ENCODE results near the gene ITGA11.
"Not testable (repeated sequence)": the region's sequence is repeated elsewhere in the genome, so short reads cannot be mapped to it uniquely, and the experiment has no call there.

ITGA11 gene

DNA sequence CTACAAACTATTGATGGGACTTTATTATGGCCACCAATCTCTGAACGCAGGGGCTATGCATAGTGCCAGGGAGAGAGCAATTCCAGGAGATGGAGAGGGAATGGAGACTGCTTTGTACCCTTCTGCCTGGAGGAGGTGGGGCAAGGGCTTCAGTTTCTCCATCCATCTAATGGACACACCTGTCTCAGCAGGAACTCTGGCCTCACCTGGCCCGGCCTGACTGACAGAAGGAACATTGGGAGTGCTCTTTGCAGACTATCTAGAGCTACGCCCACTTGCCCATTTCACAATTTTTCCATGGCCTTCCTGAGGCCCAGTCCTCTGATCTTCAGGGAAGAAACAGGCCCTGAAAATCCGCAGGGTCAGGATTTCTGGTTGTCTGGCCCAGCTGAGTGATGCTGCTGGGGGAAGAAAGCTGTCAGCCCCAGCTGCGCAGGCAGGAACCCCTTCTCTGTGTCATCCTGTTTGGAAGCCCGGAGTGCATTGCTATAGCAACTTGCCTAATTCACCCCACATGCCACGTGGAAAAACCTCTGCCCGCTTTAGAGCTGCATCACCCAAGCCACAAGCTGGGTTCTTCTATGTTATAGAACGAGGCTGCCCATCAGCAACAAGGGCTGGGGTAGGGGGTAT, 6.4 kb downstream of the ITGA11 start:
- no peak for DNase-seq (ENCODE audit: low read depth, low spot score)

DNA sequence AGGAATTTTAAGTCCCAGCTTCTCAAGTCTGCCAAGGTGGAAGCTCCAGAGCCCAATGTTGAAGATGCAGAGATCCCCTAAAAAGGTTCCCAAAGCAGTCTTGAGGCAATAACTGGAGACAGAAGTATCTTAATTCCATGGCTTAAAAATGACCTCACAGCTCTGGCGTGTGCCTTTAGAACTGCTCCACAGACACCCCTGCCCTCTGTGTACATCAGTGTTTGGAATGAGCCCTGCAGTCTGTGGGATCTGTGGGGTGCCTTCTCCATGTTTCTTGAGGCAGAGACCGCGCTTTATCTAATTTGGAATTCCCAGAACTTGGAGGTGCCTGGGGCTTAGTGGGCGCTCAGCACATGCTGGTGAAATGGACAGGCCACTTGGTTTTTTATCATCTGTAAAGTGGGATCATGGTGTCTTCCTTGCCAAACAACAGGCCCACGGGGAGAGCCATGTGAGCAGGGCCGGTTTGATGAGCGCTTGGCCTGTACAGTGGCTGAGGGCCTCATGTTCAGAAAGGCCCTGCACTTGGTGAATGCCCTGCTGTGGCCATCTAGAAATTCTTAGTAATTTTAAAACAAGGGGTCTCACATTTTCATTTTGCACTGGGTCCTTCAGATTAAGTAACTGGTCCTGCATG, 7.1 kb downstream of the ITGA11 start:
- no peak for DNase-seq (ENCODE audit: low read depth, low spot score)

DNA sequence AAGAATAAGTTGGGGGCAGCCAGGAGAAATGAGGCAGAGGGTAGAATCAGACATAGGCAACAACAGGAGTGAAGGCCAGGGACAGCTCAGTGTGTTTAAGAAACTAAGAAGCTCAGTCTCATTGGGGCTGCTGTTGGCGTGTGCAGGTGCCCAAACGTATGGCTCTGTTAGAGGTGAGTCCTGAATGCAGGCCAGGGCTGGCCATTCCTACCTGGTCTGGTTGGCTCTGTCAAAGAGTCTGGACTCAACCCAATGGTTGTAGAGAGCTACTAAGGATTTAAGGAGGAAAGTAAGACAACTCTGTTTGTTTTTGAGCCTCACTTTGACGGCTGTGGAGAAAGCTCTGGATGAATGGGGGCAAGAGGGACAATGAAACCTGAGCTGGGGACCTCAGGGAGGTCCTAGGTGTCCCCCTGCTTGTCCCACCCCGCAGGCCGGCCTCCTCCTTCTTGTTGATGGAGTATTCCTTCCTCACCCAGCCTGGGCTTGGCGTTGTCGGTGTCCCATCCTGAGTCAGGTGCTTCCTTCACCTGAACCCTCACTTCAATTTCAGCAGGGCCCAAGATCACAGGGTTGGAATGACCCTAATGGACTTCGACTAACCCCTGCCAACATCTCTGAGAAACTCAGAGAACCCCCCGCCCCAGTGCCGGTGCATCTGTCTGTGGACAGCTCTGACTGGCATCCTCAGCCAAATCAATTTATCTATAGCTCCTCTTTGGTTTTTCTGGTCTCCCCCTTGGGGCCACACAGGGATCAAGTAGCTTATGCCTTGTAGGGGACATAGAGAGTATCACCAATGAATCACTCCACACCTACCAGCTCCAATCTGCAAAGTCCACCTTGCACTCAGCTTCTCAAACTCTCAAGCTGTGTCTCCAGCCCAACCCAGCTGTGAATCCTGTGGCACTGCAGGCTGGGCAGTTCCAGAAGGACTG, 8.3 kb downstream of the ITGA11 start:
- no peak for DNase-seq (ENCODE audit: low read depth, low spot score)

DNA sequence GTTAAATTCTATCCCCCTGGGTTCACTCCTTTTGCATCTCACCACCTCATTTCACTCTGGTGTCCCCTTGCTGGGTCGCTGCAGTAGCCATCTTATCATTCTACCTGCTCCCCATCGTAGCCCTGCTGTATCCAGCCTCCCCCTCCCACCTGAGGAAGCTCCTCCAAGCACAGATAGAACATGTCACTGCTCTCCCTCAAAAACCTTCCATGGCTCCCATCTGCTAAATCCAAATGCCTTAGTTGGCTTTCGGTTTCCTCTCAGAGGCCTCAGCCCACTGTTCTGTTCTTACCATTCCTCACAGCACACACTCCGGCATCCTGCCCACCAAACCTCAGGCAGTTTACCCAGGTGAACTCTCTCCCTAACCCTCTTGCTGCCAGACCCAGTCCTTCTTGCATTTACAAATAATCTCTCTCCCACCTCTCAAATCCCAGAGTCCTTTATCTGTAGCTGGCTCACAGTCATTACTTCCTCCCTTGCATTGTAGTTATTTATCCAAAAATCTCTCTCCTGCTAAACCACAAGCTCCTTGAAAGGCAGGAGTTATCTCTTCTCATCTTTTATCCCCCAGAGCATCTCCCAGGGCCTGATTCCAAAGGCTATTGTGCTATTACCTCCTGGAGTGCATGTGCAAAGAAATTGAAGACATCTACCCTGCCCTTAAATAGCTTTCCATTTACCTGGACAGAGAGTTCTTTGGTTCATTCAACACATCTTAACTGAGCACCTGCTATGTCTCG, 9.4 kb downstream of the ITGA11 start:
- not testable (repeated sequence) for DNase-seq (ENCODE audit: low read depth, low spot score)

DNA sequence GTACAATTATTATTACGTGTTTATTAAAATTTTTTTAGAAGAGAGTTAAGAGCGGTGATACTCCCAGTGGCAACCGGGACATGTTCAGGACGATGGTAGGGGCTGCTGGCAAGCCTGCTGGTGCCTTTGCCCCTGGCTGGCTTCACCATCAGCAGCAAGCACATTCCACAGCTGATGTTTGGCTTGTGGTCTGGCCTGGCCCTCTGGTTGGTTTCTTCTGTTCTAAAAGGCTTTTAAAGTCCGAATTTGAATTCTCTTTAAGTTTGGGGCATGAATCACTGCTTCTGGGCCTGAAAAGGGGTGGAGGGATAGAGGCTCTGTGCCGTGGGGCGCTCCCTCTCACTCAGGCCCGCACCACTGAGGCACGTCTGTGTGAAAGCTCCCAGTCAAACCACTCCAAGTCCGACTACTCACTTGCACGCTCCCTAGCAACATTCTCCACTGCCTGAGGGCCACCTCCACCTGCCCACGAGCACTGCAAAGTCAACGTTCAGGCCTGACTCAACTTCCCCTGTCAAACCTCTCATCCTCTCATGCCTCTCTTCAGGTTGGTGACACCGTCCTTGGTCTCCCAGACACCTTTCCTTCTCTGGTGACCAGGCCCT, 10.1 kb downstream of the ITGA11 start:
- DNase-seq (ENCODE audit: low read depth, low spot score): no peak

DNA sequence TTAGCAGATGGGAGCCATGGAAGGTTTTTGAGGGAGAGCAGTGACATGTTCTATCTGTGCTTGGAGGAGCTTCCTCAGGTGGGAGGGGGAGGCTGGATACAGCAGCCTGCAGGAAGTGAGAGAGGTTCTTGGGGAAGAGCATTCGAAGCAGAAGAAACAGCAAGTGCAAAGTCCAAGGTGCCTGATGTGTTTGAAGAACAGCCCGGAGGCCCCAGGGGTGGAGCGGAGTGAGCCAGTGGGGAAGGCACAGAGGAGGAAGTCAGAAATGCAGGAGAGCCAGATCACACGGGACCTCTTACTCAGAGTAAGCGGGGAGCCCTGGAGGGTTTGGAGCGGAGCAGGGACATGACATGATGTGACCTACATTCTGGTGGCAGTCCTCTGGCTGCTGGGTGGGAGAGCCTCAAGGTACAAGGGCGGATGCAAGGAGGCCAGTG, 10.8 kb downstream of the ITGA11 start:
- no peak for DNase-seq (ENCODE audit: low read depth, low spot score)

DNA sequence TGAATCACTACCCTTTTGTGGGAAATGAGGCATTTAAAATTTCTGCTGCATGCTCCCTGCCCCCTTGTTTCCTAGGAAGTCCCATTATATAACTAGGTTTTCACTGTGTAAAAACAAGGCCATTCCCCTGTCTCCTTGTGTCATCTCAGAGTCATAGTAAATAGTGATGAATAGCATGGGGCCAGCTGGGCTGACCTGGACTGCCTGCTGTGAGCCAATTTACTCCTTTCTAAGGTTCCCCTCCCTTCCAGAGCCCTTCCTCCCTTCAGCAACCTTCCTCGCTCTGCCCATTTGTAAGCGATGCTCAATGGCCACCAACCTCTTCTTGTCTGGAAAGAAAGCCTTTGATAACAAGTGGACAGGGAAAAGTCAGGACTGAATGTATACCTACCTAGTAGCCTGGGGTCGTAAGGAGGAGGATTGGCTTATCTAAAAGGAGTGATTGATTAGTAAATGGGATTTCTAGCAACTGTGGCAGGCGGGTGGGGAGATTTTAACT, 11.7 kb downstream of the ITGA11 start:
- no peak for DNase-seq (ENCODE audit: low read depth, low spot score)

DNA sequence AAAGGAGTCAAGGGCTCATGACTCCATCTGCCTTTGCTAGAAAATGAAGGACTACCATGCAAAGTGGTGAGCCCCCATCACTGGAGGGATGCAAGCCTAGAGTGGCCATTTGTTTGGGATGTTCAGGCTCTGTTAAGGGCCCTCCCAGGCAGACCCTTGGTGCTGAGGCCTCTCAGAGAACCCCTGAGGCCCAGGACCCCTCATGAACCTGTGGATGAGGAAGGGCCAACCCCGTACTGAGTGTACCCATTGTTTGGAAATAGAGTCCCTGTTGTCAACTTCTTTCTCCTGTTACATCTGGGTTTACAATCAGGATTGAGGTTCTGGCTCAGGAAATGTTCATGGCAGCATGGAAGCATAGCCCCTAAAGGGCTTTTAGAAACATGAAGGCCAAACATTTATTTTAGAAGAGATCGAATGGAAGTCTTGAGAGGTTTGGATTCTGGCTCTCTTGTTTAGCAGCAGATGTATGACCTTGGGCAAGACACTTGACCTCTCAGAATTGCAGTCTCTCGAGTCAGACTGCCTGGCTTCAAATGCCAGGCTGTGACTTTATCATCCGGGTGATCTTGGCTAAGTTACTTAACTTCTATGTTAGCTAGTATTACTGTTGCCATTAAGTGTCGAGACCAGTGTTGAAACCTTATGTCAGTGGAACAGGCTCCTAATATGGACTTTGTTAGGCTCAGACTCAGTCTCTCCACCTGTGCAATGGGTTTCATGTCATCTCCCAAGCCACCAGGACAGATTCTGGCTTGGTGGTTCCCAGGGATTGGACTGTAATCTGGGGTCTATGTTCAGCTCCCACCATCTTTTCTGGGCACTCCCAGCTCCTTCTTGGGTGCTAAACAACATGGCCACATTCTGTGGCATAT, 12.4 kb downstream of the ITGA11 start:
- DNase-seq (ENCODE audit: low read depth, low spot score): no peak

DNA sequence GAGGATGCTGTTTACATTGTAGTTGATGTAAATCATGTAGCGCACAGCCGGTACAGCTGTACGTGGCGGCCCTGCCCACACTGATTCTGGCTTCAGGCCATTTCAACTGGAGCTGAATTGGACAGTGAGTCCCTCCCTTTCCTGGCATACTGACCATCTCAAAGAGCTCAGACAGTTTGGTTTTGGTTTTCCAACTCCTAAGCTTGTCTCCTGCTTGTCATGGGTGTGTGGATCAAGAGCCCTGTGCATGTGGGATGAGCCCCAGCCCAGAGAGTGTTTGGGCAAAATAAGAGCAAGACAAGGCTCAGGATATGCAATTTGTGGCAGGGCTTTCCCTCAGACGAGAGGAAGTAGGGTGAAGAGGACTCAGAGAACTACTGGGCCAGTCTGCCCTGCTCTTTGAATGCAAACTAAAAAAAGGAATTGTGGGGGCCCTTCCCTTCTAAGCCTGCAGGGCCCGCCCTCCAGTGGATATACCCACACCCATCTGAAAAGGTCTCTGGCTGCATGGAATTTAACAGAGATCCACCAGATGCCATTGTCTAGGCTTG, 13.3 kb downstream of the ITGA11 start:
- DNase-seq (ENCODE audit: low read depth, low spot score): no peak

DNA sequence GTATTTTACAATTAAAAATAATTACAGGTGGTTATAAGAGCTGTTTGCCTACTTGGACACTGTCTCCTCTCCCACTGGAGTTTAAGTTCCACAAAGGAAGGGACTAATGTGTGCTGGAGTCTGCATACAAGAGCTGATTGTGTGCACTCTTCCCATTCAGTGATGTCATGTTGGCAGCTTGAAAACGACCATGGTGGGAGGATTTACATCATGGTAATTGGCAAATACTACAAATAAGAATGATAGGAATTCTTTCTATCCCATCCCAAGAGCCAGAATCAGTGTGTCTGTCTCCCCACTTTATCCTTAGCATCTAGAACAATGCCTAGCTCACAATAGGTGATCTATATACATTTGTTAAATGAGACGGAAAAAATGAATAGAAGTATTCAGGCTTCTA, 14.1 kb downstream of the ITGA11 start:
- DNase-seq (ENCODE audit: low read depth, low spot score): no peak

DNA sequence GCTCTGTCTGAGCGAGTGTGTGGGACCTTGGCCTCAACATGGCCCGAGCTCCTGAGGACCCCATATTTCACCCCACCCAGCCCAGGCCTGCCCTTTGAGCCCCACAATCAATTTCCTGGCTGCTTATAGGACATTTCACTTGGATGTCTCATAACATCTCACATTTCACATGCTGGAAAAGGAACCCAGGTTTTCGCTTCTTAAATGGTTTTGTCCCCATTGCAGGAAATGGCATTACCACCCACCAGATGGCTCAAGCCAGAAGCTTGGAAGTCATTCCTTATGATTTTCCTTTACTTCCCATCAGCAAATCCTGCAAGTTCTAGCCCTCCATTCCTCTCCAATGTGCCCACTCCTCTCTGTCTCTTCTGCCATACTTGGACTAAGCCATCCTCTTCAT, 14.9 kb downstream of the ITGA11 start:
- DNase-seq (ENCODE audit: low read depth, low spot score): no peak

DNA sequence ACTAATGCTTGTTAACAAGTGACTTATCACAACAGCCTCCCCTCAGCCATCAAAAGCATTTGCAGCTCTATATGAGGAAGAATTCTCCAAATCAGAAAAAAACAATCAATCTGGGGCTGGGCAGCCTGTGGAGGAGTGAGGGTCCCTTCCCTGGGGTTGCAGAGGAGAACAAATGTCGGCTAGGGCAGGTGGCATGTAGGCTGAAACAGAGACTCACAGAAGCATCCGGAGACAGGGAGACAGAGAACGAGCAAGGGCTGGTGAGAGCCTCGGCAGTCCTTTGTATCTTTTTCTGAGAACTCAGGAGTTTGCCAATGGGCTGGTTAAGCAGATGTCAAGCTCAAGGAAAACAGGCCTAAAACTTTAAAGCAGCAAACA, 15.8 kb downstream of the ITGA11 start:
- DNase-seq (ENCODE audit: low read depth, low spot score): no peak

DNA sequence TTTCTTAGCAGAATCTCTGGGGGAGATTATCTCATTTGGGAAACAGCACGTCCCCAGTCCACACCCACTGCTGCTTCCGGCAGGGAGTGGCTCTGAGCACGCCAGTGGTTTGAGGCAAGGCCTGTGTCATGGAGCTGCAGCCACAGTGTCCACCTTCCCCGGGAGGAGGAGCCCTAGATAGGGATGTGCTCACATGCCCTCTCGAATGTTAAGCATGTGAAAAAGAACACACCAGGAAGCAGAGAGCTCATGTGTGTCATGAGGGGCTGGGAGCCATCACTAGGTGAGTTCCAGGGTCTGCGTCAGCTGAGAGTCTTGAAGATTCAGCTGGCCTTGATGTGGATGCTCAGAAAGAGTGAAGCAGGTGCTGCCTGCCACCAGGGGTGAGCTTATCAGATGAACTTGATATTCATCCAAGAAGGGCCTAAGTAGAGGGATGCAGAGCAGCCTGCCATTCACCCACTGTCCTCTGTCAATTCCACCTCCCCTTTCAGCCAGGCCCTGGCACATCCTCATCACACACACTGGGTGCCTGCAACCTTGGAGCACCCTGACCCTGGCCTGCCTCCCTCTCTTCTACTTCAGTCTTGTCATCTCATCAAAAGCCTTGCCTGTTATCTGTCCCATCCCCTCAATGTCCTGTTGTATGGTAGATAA, 16.3 kb downstream of the ITGA11 start:
- no peak for DNase-seq (ENCODE audit: low read depth, low spot score)

DNA sequence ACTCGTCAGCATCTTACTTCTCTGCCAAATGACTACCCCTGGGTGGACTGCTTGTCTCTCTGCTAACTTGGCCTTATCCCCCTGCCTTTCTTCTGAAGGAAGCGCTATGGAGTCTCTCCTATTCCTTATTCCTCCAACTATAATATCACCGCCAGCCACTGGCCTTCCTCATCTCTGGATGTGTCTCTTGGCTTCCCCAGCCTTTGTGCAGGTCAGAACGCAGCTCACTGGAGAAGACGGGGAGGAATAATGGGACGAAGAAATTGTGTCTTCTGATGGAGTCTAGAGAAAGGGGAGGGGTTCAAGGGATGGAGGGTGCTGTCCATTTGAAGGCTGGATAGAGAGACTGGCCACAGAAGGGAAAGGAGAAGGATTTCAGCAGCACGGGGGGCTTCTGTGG, 16.9 kb downstream of the ITGA11 start:
- no peak for DNase-seq (ENCODE audit: low read depth, low spot score)

DNA sequence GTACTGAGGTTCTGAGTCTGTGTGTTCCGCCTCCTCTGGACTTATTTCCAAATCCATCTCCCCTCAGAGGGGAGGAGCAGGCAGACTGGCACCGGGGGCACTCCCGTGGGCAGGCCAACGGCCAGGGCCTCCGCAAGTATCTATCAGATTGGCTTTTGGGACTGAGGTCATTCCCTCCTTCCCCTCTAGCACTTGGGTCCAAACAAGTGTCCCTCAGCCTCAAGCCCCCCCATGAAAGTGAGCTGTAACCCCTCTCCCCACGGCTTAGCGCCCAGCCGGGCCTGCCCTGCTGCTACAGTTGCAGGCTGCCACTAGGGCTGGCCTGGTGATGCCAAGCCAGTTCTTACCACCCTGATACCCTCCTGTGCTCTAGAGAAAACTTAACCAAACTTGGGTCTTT, 17.4 kb downstream of the ITGA11 start:
- DNase-seq (ENCODE audit: low read depth, low spot score): no peak

DNA sequence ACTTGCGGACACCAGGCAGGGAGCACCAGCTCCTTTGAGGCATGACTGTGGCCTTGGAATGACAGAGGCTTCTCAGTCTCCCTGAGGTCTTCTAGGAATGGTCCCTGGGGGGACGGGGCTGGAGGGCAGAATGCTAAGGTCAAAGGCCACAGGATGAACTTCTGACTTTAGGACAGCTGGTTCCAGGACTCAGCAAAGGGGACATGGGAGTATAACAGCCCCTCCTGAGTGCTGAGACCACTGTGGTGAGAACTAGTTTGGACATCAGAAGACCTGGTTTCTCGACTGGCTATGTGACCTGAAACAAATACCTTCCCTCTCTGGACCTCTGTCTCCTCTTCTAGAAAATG, 17.8 kb downstream of the ITGA11 start:
- DNase-seq (ENCODE audit: low read depth, low spot score): no peak

DNA sequence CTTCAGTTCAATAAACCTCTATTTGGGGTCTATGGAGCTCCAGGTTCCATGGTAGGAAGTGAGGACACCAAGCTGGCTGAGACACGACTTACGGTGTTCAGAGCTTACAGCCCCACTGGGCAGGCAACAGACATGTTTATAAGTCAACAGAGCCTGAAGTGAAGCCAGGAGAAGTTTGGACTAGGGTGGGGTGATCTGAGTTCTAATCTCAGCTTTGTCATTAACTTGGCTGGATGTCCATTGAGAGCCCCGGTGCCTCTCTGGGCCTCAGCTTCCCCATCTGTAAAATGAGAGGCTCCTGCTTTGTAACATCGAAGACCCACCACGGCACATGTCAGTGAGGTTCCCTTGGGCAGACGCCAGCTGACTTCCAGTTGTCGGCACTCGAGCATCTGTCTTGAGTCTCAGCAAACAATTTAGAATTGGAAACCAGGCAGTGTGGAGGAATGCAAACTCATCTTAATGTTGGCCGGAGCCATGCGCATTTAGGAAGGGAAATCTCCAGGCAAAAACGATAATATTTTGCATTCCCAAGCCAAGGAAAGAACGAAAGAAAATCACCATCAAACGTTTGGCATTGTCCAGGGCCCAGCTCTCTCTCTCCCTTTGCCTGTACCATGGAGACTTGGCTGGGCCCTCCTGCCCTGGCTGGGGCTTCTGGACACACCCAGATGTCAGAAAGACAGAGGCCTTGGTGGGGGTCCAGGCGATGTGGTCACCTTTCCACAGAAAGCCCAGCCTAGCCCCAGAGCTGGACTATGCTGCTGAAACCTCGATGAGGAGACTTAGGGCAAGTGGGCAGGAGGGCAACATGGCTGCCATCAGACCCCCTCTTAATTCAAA, 18.4 kb downstream of the ITGA11 start:
- no peak for DNase-seq (ENCODE audit: low read depth, low spot score)

DNA sequence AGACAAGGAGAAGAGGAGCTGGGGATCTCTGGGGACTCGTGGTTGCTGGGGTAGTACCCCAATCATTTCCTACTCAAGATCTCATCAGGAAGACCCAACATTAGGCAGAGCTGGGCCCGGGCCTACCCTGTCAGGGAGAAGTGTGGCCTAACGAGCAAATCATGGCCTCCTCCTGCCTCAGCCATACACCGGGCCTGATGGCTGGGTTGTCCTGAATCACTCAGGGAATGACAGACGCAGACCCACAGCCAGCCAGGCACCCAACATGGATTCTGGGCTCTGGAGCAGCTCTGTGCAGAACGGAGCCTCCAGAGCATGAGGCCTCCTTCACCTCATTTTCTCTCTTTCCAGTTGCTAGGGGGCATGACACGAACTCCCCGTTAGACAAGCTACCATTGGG, 19.7 kb downstream of the ITGA11 start:
- DNase-seq (ENCODE audit: low read depth, low spot score): no peak

DNA sequence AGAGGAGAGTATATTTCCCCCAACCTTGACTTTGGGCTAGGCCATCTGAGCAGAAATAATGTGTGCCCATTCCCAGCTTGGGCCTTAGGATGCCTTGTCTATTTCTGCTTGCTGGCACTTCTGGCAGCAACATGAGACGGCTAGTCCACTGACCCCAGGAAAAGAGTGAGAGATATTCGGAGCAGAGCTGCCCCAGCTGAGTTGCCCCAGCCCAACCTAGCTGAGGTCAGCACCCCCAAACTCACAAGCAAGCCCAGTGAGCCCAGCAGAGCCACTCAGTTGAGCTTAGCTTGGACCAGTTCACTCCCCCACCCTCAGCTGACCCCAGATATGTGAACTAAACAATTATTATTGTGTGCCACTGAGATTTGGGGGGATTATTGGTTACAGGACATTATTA, 20.2 kb downstream of the ITGA11 start:
- DNase-seq (ENCODE audit: low read depth, low spot score): no peak
